GM23338 (cell line): ENCODE measurements around the gene COL24A1. TPM values are rescaled to one million over a fixed set of nuclear protein-coding genes. Genes with fewer than 3 reads are reported as not detected.

Source experiments
- ATAC-seq: fragments of 200-7000 bp; cut with Tn5 transposase; 3 replicates; pipeline ENCODE4 v1.9.1; 2020
- DNase-seq: peaks from one replicate; pipeline ENCODE4 v3.0.0-alpha.2; 2015; ENCODE audit warnings: low spot score
- H2AFZ ChIP-seq: fragments of 200-600 bp; sonication (generic); 2 replicates; pipeline ENCODE4 v1.8.0; 2016; ENCODE audit warnings: antibody characterized with exemption, mild to moderate bottlenecking, moderate library complexity
- H3F3A ChIP-seq: fragments of 200-600 bp; sonication (generic); replicated peaks from 2 replicates; pipeline ENCODE4 v1.8.0; 2017; ENCODE audit warnings: antibody characterized with exemption, mixed run types, low read depth
- H3K27ac ChIP-seq: fragments of 200-600 bp; sonication (generic); 2 replicates; pipeline ENCODE4 v1.6.1; 2016; ENCODE audit warnings: low read depth
- H3K27me3 ChIP-seq: fragments of 200-600 bp; sonication (generic); 2 replicates; pipeline ENCODE4 v1.8.0; 2016; ENCODE audit warnings: mild to moderate bottlenecking, mixed run types, moderate library complexity; ENCODE audit not compliant: insufficient read depth
- H3K36me3 ChIP-seq: fragments of 200-600 bp; sonication (generic); 2 replicates; pipeline ENCODE4 v1.8.0; 2016; ENCODE audit warnings: mild to moderate bottlenecking; ENCODE audit not compliant: insufficient read depth
- H3K4me1 ChIP-seq: fragments of 200-600 bp; sonication (generic); 2 replicates; pipeline ENCODE4 v1.8.0; 2016; ENCODE audit warnings: mild to moderate bottlenecking, moderate library complexity; ENCODE audit not compliant: insufficient read depth
- H3K4me2 ChIP-seq: fragments of 200-600 bp; sonication (generic); 2 replicates; pipeline ENCODE4 v1.7.1; 2017; ENCODE audit warnings: mixed run types
- H3K4me3 ChIP-seq: fragments of 200-600 bp; sonication (generic); 2 replicates; pipeline ENCODE4 v1.6.1; 2016; ENCODE audit warnings: mixed run types
- H3K79me2 ChIP-seq: fragments of 200-600 bp; sonication (generic); replicated peaks from 2 replicates; pipeline ENCODE4 v1.8.0; 2017; ENCODE audit warnings: mild to moderate bottlenecking; ENCODE audit not compliant: insufficient read depth
- H3K9me2 ChIP-seq: fragments of 200-600 bp; sonication (generic); 2 replicates; pipeline ENCODE4 v1.8.0; 2017; ENCODE audit not compliant: insufficient read depth
- H4K20me1 ChIP-seq: fragments of 200-600 bp; sonication (generic); replicated peaks from 2 replicates; pipeline ENCODE4 v1.8.0; 2017; ENCODE audit warnings: mild to moderate bottlenecking; ENCODE audit not compliant: insufficient read depth
- H3K27ac Mint-ChIP-seq: 2 replicates; pipeline ENCODE4 v1.8.0; 2020; ENCODE audit warnings: inconsistent platforms, mild to moderate bottlenecking, moderate library complexity, mixed read lengths
- H3K27me3 Mint-ChIP-seq: 3 replicates; pipeline ENCODE4 v1.8.0; 2022; ENCODE audit warnings: low read depth, mild to moderate bottlenecking, moderate library complexity, mixed read lengths, inconsistent platforms; ENCODE audit not compliant: insufficient read depth, poor library complexity
- H3K36me3 Mint-ChIP-seq: 3 replicates; pipeline ENCODE4 v1.8.0; 2021; ENCODE audit warnings: low read depth, mild to moderate bottlenecking, inconsistent platforms, moderate library complexity, mixed read lengths
- H3K4me1 Mint-ChIP-seq: 3 replicates; pipeline ENCODE4 v1.8.0; 2020; ENCODE audit warnings: mild to moderate bottlenecking, inconsistent platforms, mixed read lengths
- H3K4me3 Mint-ChIP-seq: 3 replicates; pipeline ENCODE4 v1.8.0; 2021; ENCODE audit warnings: moderate library complexity, mild to moderate bottlenecking, inconsistent platforms, mixed read lengths
- H3K9me3 Mint-ChIP-seq: 3 replicates; pipeline ENCODE4 v1.8.0; 2020; ENCODE audit warnings: moderate library complexity, mild to moderate bottlenecking, inconsistent platforms, mixed read lengths
- CREB1 ChIP-seq: fragments of 250-450 bp; sonication (Bioruptor Pico); IDR thresholded peaks from 2 replicates; pipeline ENCODE4 v1.5.0; 2020; ENCODE audit warnings: low read depth, mild to moderate bottlenecking, moderate library complexity
- CTCF ChIP-seq, 2 experiments: fragments of 200-600 bp in 1 of 2; sonication (generic) in 1 of 2; conservative IDR thresholded peaks; 2 replicates each; pipeline versions ENCODE4 v1.5.1 to v1.6.1; 2016 to 2017; ENCODE audit warnings: antibody characterized with exemption in 2 of 2, low read depth in 2 of 2, mild to moderate bottlenecking in 2 of 2, moderate library complexity in 1 of 2
- EZH2 ChIP-seq: fragments of 200-600 bp; sonication (generic); IDR thresholded peaks from one replicate; pipeline ENCODE4 v1.8.0; 2017; ENCODE audit warnings: antibody characterized with exemption, mild to moderate bottlenecking, low read depth; ENCODE audit not compliant: unreplicated experiment
- NANOG ChIP-seq: IDR thresholded peaks from 2 replicates; pipeline ENCODE4 v1.6.1; 2016; ENCODE audit warnings: antibody characterized with exemption, borderline replicate concordance
- STAT1 ChIP-seq: IDR thresholded peaks from one replicate; pipeline ENCODE4 v1.6.1; 2016; ENCODE audit warnings: antibody characterized with exemption; ENCODE audit not compliant: unreplicated experiment
- ZNF114 ChIP-seq: fragments of 250-450 bp; sonication (Bioruptor Pico); IDR thresholded peaks from 2 replicates; pipeline ENCODE4 v1.5.0; 2020; ENCODE audit warnings: mild to moderate bottlenecking, moderate library complexity
- ZNF331 ChIP-seq: fragments of 250-450 bp; sonication (Bioruptor Pico); IDR thresholded peaks from 2 replicates; pipeline ENCODE4 v1.5.0; 2020; ENCODE audit warnings: low read depth, mild to moderate bottlenecking, moderate library complexity
- polyA plus RNA-seq: library from polyadenylated mRNA; unstranded; fragments of >200 nt; fragmentation: Nextera tagmentation; extraction: Ambion mirVana; gene quantifications from 2 replicates; pipeline ENCODE4 v1.2.1, GENCODE V29; 2016
- total RNA-seq: library from RNA; depleted of rRNA; stranded (reverse); fragments of >200 nt; shearing (Covaris generic); gene quantifications from 2 replicates; pipeline ENCODE4 v1.2.3, GENCODE V29; 2014
- TF ChIP-seq, protein P1 (sequence below): IDR thresholded peaks from one replicate; pipeline ENCODE4 v1.6.1; 2018; ENCODE audit warnings: antibody characterized with exemption; ENCODE audit not compliant: unreplicated experiment

The COL24A1 gene
- total and polyA plus RNA-seq, 2 experiments from 2014 or later = 1.2 to 2.1 TPM

GRCh38 chr1:85867189-85867588 lies 289.4 kb downstream of the COL24A1 start:
- H3F3A ChIP-seq = no peaks in the 10 kb centered on the region
- H3K79me2 ChIP-seq = no peaks in the 10 kb centered on the region
- no peak overlapping the region for H3K4me3 ChIP-seq
- no peaks in the 10 kb centered on the region for H3K9me3 Mint-ChIP-seq
- H2AFZ ChIP-seq = no peak overlapping the region
- no peak overlapping the region for H3K4me3 Mint-ChIP-seq
- no peaks in the 10 kb centered on the region for H4K20me1 ChIP-seq
- no peak overlapping the region for H3K27ac ChIP-seq
- no peaks in the 10 kb centered on the region for H3K36me3 Mint-ChIP-seq
- no peaks in the 10 kb centered on the region for H3K9me2 ChIP-seq
- H3K4me2 ChIP-seq = no peak overlapping the region
- H3K4me1 ChIP-seq = no peaks in the 10 kb centered on the region
- DNase-seq (no peak), ATAC-seq (no peak)
- no peaks in the 10 kb centered on the region for H3K27me3 ChIP-seq
- no peak overlapping the region for H3K27ac Mint-ChIP-seq
- H3K4me1 Mint-ChIP-seq = peaks cover 2% of the 10 kb centered on the region; the same call in 1 of the 3 replicates
- TF ChIP-seq EZH2 (no peak), ZNF114 (CRISPR knock-in tag) (no peak), ZNF331 (no peak), CTCF (conservative IDR thresholded peaks at IDR 0.05; ENCODE audit: low read depth in 2 of 2) (no peak)
- TF ChIP-seq, protein P1, sequence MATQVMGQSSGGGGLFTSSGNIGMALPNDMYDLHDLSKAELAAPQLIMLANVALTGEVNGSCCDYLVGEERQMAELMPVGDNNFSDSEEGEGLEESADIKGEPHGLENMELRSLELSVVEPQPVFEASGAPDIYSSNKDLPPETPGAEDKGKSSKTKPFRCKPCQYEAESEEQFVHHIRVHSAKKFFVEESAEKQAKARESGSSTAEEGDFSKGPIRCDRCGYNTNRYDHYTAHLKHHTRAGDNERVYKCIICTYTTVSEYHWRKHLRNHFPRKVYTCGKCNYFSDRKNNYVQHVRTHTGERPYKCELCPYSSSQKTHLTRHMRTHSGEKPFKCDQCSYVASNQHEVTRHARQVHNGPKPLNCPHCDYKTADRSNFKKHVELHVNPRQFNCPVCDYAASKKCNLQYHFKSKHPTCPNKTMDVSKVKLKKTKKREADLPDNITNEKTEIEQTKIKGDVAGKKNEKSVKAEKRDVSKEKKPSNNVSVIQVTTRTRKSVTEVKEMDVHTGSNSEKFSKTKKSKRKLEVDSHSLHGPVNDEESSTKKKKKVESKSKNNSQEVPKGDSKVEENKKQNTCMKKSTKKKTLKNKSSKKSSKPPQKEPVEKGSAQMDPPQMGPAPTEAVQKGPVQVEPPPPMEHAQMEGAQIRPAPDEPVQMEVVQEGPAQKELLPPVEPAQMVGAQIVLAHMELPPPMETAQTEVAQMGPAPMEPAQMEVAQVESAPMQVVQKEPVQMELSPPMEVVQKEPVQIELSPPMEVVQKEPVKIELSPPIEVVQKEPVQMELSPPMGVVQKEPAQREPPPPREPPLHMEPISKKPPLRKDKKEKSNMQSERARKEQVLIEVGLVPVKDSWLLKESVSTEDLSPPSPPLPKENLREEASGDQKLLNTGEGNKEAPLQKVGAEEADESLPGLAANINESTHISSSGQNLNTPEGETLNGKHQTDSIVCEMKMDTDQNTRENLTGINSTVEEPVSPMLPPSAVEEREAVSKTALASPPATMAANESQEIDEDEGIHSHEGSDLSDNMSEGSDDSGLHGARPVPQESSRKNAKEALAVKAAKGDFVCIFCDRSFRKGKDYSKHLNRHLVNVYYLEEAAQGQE = no peak
- no peaks in the 10 kb centered on the region for H3K27me3 Mint-ChIP-seq
- no peaks in the 10 kb centered on the region for H3K36me3 ChIP-seq

GRCh38 chr1:85865213-85865612 lies 291.4 kb downstream of the COL24A1 start:
- Mint-ChIP-seq H3K4me1 (peaks cover 2% of the 10 kb centered on the region; the same call in 1 of the 3 replicates), H3K36me3 (no peaks in the 10 kb centered on the region), H3K27me3 (no peaks in the 10 kb centered on the region), H3K27ac (no peak overlapping the region), H3K4me3 (no peak overlapping the region), H3K9me3 (no peaks in the 10 kb centered on the region)
- no peak for DNase-seq
- no peaks in the 10 kb centered on the region for H3K36me3 ChIP-seq
- ATAC-seq = no peak
- no peaks in the 10 kb centered on the region for H3K79me2 ChIP-seq
- no peaks in the 10 kb centered on the region for H4K20me1 ChIP-seq
- H2AFZ ChIP-seq = no peak overlapping the region
- no peaks in the 10 kb centered on the region for H3K9me2 ChIP-seq
- no peak overlapping the region for H3K27ac ChIP-seq
- no peaks in the 10 kb centered on the region for H3K4me1 ChIP-seq
- H3K4me2 ChIP-seq = no peak overlapping the region
- H3K27me3 ChIP-seq = no peaks in the 10 kb centered on the region
- no peaks in the 10 kb centered on the region for H3F3A ChIP-seq
- H3K4me3 ChIP-seq = no peak overlapping the region
- TF ChIP-seq CTCF (conservative IDR thresholded peaks at IDR 0.05; ENCODE audit: low read depth in 2 of 2) (no peak), NANOG (no peak), EZH2 (no peak), CREB1 (CRISPR knock-in tag) (no peak), STAT1 (no peak)
